Stimulated activated CD8-positive, alpha-beta memory T cell treated with anti-CD3 and anti-CD28 coated beads, Interleukin-15, amount 100 ng/mL, for 1 hour (primary cell): ENCODE measurements around the gene ABCA12.

Experiments
- DNase-seq: peaks from one replicate; pipeline ENCODE4 v3.0.0-alpha.2; 2020; ENCODE audit warnings: low read depth

ABCA12 gene

DNA sequence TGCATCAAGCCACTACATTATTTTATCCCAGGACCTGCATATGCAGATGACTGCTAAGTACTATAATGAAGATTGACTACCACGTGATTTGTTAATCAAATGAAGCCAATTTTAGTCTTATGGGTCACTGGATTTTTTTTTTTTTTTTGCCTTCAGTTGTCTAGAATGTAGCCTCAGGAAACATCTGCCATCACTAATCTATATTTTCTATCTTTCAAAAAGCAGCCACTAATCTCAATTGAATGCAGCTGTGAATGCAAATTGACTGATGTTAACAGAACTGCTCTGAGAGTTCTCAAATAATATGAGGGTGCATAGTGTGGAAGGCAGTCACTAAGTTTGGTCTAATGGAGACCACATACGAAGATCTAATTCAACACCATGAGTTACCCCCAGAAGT is 106.3 kb downstream of the ABCA12 start:
- no peak for DNase-seq

DNA sequence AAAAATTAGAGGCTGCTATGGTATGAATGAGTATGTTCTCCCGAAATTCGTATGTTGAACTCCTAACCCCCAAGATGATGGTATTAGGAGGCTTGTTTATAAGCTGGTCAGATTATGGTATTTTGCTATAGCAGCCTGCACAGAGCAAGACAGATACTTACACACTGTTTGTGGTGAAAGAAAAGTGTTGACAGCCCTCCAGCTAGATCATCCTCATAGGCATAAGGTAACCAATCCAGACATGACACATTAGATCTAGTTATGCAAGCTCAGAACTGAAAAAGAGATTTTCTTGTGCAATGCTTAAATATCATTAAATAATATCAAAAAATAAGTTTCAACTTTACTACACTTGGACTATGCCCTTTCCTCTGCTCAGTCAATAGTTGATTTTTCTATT is 107.1 kb downstream of the ABCA12 start:
- no peak for DNase-seq

DNA sequence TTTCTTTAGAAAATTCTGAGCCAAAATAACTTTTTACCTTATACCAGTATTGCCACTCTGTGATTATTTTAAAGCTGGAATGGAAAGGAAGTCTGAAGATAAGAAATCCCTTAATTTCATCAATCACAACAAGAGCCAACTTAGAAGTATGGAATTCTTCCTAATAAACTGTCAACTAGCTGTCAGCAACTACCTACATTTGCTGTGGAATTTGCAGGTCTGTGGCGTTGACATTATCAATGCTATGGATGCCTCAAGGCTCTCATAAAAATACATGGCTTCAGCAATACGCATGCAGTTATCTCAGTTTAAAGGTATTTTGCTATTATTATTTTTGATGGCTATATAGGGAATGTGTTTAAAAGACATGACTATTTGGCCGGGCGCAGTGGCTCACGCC is 108.5 kb downstream of the ABCA12 start:
- no peak for DNase-seq

DNA sequence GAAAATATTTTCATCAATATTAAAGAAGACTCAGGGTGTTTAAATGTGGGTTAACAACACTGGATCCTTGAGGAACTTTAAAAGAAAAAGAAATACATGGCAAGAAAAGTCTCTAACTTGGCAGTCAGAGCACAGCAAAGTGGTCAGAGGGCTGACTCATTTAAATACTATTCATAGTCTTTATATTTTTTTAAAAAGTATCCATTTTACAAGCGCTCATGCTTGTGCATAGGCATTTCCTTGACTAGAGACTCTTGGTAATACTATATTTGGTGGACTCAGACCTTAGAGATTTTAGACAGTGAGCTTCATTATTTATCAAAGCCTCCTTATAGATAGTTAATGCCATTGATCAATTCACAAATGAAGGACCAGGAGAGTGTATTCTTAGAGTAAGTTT is 110.2 kb downstream of the ABCA12 start:
- DNase-seq, result no peak

GRCh38 chr2:215027779-215028178 is 110.6 kb downstream of the ABCA12 start:
- no peak for DNase-seq

GRCh38 chr2:215022910-215023309 is 115.5 kb downstream of the ABCA12 start:
- DNase-seq, result no peak

DNA sequence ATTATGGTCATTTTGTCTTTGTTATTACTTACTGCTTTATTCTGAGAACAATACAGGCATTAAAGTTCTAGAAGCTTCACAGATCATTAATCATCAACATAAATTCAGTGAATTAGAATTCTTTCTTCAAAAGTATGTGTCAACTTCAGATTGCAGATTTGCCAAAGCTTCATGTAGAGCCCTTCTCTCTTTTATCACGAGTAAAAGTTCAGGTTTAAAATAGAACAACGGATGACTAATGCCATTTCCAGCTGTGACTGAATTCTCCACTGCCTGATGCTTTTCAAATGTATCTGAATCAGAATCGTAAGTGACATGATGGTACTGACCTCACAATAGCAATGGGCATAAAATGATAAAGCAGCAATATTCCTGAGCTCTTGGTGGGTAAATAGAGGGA is 116.0 kb downstream of the ABCA12 start:
- DNase-seq, result no peak

GRCh38 chr2:215020283-215020682 is 118.1 kb downstream of the ABCA12 start:
- DNase-seq, result no peak

DNA sequence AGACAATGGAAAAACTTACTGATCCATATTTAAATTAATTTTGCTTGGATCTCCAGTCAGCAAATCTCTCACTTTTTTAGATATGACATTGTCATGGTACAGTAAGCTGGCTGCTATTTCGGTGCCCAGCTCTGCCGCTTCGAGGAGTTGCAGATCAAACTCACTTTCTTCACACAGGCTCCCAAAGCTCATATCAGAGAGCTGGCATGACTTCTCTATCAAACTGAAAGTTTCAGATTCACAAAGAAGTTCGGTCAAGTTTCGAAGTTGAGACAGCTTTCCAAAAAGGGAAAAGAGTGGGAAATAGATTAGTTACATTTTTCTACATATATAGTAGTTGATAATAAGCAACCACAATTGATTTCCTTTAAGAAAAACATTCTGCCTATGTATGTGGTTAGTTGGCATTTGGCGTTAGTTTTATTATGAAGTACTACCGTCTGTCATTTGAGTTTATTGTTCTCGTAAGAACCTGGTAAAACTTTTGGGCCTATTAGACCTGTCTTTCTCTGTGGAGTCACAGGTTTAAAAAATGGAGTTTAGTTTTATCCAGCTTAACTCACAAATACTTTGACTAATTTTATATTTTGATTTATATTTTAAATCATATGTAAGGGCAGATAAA is 118.8 kb downstream of the ABCA12 start:
- no peak for DNase-seq

- DNase-seq, result no peak
Measured at GRCh38 chr2:215019085-215019484, 119.3 kb downstream of the ABCA12 start.

DNA sequence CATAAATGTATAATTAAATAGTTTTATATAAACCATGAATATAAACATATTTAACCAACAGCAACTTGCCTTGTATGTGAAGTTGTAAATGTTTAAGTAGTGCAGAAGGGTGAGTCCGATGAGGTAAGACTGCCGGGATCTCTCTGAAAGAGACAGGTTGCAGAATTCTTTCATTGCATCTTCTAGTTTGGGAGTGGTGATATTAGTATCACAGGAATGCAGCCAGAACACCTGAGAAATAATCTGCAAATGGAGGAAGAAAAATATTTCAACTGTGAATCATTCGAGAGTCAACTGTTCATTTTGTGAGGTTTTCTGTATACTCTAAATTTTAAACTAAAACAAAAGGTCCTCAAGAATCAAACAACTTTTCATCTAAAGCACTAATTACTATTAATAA is 123.0 kb downstream of the ABCA12 start:
- no peak for DNase-seq

- no peak for DNase-seq
Measured at GRCh38 chr2:215010390-215010789, 128.0 kb downstream of the ABCA12 start.

GRCh38 chr2:215003001-215003400 is 135.4 kb downstream of the ABCA12 start:
- DNase-seq, result no peak

DNA sequence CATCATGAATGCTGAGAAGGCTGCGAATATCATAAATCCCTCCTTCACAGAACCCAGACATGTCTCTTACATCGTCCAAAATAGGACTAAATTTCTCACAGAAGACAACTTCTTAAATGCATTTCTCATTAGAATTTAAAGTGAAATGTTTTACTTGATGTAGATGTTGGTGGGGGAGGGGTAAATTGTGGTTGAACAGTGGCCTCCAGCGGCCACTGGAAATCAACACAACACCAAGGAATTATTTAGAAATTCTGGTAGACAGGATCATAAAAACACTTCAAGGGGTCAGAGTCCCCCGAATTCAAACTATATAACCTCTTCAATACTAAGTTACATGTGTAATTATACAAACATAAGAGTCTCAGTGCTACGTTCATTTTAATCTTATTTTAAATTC is 135.9 kb downstream of the ABCA12 start:
- DNase-seq, result no peak

DNA sequence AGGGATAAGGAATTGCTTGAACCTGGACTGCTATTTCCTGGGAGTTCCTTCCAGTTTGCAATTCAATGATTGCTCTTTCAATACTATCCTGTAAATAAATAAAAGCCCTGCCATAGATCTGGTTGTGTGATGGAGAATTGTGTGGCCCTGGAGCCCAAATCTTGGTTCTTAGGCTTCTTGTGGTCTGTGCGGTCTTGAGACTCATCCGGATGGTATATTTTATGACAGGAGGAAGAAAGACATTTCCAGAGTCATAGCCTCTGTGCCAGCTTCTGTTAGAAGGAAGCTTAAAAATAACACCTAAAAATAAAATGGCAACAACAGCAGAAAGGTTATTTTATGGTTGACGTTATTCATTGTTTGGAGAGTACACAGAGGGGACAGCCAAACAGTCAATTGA is 137.7 kb downstream of the ABCA12 start:
- DNase-seq, result no peak

DNA sequence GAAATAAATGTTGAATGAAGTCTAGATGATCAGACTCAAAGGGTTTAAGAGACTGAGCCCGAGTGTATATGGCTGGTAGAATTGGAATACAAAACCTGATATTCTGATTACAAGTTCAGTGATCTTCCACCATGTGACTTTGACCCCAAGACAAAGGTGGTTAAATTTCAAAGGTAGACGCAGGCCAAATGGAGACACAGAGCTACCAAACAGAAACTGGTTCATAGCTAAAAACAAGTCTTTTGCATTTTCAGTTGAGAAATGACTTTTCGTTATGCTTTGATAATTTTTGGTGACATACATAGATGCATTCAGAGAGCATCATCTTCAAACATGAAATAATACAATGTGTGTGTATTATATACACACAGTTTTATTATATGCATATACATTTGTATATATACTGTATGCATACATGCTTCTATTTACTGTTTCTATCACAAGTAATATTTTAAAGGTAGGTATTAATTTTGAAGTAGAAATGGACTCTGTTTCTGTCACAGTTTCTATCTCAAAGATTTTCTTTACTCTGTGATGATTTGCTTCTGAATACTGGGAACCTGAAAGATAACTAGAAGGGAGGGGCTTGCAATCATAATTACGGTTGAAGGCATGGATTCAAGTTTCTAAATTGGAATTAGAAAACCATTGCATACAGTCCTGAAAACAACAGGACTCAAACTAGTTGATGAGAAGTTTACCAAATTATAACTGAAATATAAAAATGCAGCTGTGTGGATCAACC is 142.3 kb downstream of the ABCA12 start:
- DNase-seq, result no peak

- no peak for DNase-seq
Measured at GRCh38 chr2:214995409-214995808, 143.0 kb downstream of the ABCA12 start.

GRCh38 chr2:214992911-214993310 is 145.5 kb downstream of the ABCA12 start:
- DNase-seq, result no peak

DNA sequence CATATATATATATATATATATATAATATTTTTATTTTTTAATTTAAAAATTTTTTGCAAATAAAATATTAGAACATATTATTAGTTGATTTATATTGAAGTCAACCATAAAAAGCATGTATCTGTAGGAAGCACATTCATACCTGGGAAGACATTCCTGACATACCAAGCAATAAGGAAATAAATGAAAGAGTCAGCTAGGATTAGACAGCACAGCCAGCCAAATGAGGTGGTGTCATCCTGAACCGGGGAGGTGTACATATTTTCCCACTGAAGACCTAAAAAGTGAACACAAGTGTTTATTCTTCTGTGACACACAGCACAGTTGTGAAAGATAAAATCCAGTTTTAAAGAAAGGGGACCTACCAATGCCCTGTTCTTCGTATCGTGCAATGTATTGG is 149.2 kb downstream of the ABCA12 start:
- DNase-seq, result no peak

GRCh38 chr2:214987261-214987660 is 151.2 kb downstream of the ABCA12 start:
- no peak for DNase-seq

- DNase-seq, result no peak
Measured at GRCh38 chr2:214985619-214986018, 152.8 kb downstream of the ABCA12 start.

DNA sequence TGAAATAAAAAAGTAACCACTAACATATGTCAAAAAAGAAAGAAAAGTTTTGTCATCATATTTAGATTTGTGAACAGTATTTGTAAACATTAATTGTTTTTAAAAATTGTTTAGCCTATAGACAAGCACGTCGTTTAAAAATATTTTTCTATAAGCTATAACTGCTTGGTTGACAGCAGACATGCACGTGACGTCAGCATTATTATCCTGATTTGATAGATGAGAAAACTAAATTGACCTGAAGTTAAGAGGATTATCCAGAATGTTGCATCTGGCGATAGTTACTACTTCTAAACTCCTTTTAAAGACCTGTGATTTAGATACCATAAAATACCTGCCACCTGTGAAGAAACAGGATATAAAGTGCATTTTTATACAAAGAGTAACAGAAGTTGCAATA is 172.0 kb downstream of the ABCA12 start:
- no peak for DNase-seq

DNA sequence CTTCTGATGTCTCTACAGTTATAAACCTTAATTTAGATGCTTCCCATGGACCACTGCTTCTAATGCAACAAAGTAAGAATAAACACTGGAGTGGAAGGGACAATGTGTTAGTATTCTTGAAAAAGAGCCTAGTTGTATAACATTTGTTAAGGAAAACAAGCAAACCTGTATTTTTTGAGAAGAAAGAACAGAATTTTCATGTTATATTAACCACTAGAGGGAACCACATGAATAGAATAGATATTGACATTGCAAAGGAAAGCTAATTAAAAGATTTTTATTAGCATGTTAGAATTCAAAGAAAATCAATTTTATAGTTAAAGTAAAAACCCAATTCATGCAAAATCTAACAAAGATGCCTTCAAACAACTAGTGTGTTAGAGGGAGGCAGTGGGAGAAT is 177.7 kb downstream of the ABCA12 start:
- no peak for DNase-seq

DNA sequence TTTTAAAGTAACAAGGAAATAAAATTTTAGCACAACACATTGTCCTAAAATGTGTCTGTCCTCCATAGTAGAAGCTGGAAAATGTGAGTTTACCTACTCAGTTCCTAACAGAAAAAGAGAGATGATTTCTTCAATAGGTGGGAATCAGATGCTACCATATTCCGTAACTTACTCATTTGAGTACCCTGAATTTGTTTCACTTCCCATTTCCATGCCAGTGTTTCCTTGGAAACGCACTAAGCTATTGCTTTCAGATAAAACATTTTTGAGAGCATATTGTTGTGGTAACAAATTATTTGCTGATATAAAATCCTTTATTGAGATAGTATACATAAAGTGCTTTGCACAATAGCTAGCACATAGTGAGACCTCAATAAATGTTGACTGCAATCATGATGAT is 191.5 kb downstream of the ABCA12 start:
- DNase-seq, result no peak
